Epidermal melanocyte (primary cell): ENCODE data around the gene LMLN.
"Not testable (repeated sequence)": the region's sequence is repeated elsewhere in the genome, so short reads cannot be mapped to it uniquely, and the experiment has no call there.

Source experiments
- DNase-seq: peaks from one replicate; pipeline ENCODE4 v3.0.0; 2011; ENCODE audit warnings: low spot score; ENCODE audit not compliant: insufficient read length

The LMLN gene

GRCh38 chr3:197955892-197956477 is 4.0 kb upstream of the LMLN start:
- no peak for DNase-seq

GRCh38 chr3:197956626-197956988 is 3.4 kb upstream of the LMLN start:
- DNase-seq: no peak

- DNase-seq: no peak
Observed at GRCh38 chr3:197957790-197958133, 2.3 kb upstream of the LMLN start.

- DNase-seq: no peak
Observed at GRCh38 chr3:197958346-197958745, 1.7 kb upstream of the LMLN start.

- not testable (repeated sequence) for DNase-seq
Observed at GRCh38 chr3:197958848-197959247, 1.2 kb upstream of the LMLN start.

GRCh38 chr3:197959500-197959890 is 522 bp upstream of the LMLN start:
- no peak for DNase-seq

GRCh38 chr3:197960694-197961581 is 921 bp downstream of the LMLN start:
- no peak for DNase-seq

- DNase-seq: no peak
Observed at GRCh38 chr3:197961582-197961945, 1.5 kb downstream of the LMLN start.

GRCh38 chr3:197963019-197963637 is 3.1 kb downstream of the LMLN start:
- DNase-seq: no peak

- not testable (repeated sequence) for DNase-seq
Observed at GRCh38 chr3:197967337-197967989, 7.4 kb downstream of the LMLN start.

GRCh38 chr3:197970588-197970987 is 10.6 kb downstream of the LMLN start:
- no peak for DNase-seq

GRCh38 chr3:197974016-197974415 is 14.0 kb downstream of the LMLN start:
- DNase-seq: no peak

- DNase-seq: no peak
Observed at GRCh38 chr3:197975311-197975710, 15.3 kb downstream of the LMLN start.

GRCh38 chr3:197983076-197983475 is 23.1 kb downstream of the LMLN start:
- DNase-seq: no peak

GRCh38 chr3:197989651-197990050 is 29.6 kb downstream of the LMLN start:
- DNase-seq: no peak

- DNase-seq: no peak
Observed at GRCh38 chr3:197994736-197995135, 34.7 kb downstream of the LMLN start.

- no peak for DNase-seq
Observed at GRCh38 chr3:197996855-197997254, 36.8 kb downstream of the LMLN start.

GRCh38 chr3:197997936-197998335 is 37.9 kb downstream of the LMLN start:
- DNase-seq: no peak

- no peak for DNase-seq
Observed at GRCh38 chr3:198017090-198017489, 57.1 kb downstream of the LMLN start.

GRCh38 chr3:198018416-198018815 is 58.4 kb downstream of the LMLN start:
- no peak for DNase-seq

- DNase-seq: no peak
Observed at GRCh38 chr3:198019115-198019514, 59.1 kb downstream of the LMLN start.

- no peak for DNase-seq
Observed at GRCh38 chr3:198021320-198021719, 61.3 kb downstream of the LMLN start.
